Activated CD4-positive, CD25-positive, alpha-beta regulatory T cell (primary cell): ENCODE data around the gene PTPN1.
"Not testable (repeated sequence)": the region's sequence is repeated elsewhere in the genome, so short reads cannot be mapped to it uniquely, and the experiment has no call there.

Experiments used
- DNase-seq, 4 experiments: peaks; one replicate each; lab custom pipeline; 2025; lab: John Stamatoyannopoulos, UW

PTPN1 gene

DNA sequence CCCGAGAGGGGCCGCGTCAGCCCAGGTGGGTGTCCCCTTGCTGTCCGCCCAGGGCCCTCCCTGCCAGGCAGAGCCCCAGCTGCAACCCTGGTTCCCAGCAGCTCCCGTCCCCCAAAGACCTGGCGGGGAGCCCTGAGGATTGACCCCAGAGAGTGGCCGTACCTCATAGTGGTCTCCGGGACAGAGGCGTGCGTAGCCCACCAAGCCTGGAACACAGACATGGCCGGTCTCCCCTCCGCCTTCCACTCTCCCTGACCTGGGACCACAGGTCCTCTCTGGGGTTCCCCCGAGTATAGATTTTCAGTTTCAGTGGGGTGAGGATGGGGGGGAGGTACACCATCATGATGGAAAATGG, 98.5 kb downstream of the PTPN1 start:
- DNase-seq: no peak

DNA sequence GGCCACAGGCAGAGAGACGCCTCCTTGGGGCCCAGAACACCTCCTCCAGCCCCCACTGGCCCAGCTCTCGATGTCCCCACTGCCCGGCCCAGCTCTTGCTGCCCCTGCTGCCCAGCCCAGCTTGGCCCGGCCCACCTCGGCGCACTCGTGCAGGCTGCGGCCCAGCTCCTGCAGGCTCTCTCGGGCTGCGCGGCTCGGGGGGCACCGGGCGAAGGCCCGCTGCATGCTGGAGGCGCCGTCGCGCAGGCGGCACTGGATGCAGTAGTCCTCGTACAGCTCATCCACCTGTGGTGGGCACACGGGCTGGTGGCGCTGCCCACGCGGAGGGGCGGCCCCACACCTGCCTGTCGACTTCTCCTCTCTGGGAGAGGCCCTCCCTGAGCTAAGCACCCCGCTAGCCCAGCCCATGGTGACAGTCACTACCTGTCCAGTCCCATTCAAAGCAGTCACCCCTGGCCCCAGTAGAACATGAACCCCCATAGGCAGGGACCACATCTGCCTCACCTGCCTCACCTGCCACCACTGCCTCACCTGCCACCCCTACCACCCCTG, 99.3 kb downstream of the PTPN1 start:
- no peak for DNase-seq

GRCh38 chr20:50610212-50610718, 100.1 kb downstream of the PTPN1 start:
- no peak for DNase-seq

- DNase-seq: no peak
Observed at GRCh38 chr20:50611128-50611810, 101.1 kb downstream of the PTPN1 start.

GRCh38 chr20:50613438-50614169, 103.4 kb downstream of the PTPN1 start:
- no peak for DNase-seq

DNA sequence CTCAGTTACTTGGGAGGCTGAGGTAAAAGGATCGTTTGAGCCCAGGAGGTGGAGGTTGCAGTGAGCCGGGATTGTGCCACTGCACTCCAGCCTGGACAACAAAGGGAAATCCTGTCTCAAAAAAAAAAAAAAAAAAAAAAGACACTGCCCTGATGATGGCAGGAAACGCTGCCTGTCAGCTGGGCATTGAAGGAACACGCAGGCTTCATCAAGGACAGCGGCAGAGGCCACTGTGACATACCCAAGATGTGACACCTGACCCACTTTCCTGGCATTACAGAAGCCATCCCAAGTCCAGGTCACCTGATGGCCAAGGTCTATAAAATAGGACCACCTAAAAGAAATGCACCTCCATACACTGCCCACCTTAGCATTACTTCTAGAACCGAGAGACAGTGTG, 105.2 kb downstream of the PTPN1 start:
- DNase-seq: no peak

GRCh38 chr20:50617022-50617421, 106.8 kb downstream of the PTPN1 start:
- DNase-seq: no peak

DNA sequence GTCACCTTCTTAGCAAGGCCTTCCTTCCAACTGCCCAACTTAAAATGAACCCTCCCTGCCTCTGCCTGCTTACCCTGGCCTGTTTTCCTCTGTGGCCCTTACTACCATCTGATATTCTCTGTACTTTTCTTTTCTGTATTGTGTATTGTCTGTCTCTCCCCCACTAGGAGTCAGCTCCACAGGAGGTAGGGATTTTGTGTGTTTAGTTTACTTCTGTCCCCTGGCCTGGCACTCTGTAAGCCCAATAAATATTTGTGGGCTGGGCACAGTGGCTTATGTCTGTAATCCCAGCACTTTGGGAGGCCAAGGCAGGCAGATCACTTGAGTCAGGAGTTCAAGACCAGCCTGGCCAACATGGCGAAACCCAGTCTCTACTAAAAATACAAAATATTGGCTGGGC, 108.4 kb downstream of the PTPN1 start:
- DNase-seq: no peak

DNA sequence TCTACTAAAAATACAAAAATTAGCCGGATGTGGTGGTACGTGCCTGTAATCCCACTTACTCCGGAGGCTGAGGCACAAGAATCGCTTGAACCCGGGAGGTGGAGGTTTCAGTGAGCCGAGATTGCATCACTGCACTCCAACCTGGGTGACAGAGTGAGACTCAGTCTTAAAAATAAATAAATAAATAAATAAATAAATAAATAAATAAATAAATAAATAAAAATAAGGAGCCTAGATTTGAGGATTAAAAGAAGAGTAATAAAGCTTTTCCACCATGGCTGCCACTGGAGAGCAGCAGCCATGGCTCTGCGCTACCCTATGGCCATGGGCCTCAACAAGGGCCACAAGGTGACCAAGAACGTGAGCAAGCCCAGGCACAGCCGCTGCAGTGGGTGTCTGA, 110.3 kb downstream of the PTPN1 start:
- DNase-seq: not testable (repeated sequence)

GRCh38 chr20:50621068-50621665, 111.0 kb downstream of the PTPN1 start:
- no peak for DNase-seq

GRCh38 chr20:50624351-50625016, 114.3 kb downstream of the PTPN1 start:
- DNase-seq: no peak

DNA sequence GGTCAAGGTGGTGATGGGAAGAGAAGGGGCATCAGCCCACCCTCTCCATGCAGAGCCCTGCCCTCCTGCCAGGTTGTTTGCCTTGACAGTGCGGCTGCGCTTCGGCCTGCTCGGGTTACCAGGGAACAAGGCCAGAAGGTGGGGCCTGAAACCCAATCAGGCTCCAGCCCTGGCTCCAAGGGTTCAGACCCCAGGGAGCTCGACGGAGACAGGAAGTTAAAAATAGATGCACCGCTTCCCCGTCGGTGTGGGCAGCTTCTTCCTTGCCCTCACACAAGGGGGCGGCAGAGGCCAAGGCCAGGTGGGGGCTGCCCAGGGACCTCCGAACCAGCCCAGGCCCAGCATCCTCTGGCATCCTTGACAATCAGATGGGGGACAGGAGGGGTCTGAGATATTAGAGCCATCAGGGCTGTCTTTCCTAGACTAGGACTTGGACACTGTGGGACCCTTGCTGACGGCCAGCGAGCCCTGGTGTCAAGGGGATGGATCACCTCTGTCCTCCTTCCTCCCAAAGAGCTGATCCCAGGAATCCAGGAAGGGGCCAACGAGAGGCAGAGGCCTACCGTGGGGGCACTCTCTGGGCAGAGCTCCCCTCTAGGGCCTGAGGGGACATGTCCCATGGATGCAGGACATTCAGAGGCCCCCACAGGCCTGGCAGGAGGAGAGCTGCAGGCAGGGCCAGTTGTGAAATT, 115.9 kb downstream of the PTPN1 start:
- no peak for DNase-seq

DNA sequence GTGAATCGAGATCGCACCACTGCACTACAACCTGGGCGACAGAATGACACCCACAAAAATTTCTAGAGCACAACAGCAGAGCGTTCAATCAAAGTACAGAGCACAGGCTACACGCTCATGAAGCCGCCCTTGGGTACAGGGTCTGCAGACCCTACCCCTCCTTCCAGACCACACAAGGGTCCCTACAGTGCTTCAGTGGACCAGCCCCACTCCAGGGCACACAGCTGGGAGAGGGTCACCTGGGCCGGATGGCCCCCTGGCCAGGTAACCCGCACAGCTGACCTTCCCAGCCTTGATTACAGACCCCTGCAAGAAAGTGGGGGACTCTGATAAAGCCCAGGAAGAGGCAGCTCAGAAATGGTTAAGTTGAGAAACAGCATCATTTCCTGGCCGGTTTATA, 117.6 kb downstream of the PTPN1 start:
- no peak for DNase-seq

DNA sequence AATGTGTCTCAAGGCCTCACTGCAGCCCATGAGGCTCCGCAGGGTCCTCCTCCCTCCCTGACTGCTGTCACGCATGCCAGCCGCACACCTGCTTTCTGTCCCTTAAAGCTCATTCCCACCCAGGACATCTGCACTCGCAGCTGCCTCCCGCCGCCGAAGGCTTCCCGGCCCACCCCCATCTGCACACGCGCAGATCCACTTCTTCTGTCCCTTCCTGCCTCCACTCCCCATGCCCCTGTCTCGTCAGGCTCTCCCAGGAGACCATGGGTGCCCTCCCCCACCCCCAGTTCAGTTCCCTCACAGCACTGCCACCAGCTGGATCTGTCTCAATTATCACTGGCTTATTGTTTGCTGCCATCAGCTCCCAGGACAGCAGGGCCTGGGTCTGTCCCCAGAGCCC, 118.1 kb downstream of the PTPN1 start:
- no peak for DNase-seq

- DNase-seq: no peak
Observed at GRCh38 chr20:50628853-50629669, 118.9 kb downstream of the PTPN1 start.

GRCh38 chr20:50629670-50630045, 119.5 kb downstream of the PTPN1 start:
- no peak for DNase-seq

GRCh38 chr20:50630578-50631263, 120.5 kb downstream of the PTPN1 start:
- DNase-seq: no peak

- DNase-seq: no peak
Observed at GRCh38 chr20:50632236-50632635, 122.1 kb downstream of the PTPN1 start.

DNA sequence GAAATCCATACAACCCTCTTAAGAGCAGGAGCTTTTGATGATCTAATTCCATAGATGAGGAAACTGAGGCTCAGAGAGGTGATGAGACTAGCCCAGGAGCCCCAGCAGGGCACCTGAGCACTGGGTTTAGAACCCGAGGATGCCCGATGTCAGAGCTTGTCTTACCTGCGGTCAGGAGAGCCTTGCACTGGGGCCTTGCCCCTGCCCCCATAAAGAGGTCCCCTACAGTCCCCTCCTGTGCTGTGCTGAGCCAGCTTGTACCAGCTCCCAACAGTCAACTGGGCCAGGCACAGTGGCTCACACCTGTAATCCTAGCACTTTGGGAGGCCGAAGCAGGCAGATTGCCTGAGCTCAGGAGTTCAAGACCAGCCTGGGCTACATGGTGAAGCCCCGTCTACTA, 122.5 kb downstream of the PTPN1 start:
- DNase-seq: no peak

DNA sequence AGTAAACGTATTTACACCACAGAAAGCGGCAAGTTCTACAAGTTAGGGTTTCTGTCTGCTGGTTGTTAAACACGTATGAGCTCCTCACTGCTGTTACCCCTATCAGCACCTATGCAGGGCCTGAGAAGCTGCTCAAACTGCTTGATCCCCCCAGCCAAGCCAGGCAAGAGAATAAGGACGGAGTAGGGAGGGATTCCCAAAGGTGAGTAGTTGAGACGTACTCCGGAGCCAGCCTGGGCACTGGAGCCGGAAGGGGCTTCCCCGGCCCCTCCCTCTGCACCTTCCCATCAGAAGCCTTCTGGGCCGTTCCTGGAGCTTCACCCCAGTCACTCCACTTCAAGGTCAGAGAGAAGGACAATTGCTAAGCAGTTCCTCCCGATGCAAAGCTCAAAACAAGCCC, 123.2 kb downstream of the PTPN1 start:
- no peak for DNase-seq
